Adipose tissue (tissue), 3 donors: ENCODE measurements around the gene KLHDC3. TPM values are rescaled to one million over a fixed set of nuclear protein-coding genes. Genes with fewer than 3 reads are reported as not detected.

Experiments
- polyA plus RNA-seq, 3 donors: library from polyadenylated mRNA; stranded (reverse); fragments of 200-250 nt; gene quantifications; one replicate each; pipeline ENCODE4 v1.2.3, GENCODE V29; 2013
- donor health status: healthy with polysubstance abuse.
- donor health status: Bipolar disorder and iron deficiency.
- donor health status: healthy.

Gene KLHDC3
- polyA plus RNA-seq, 3 donors = 44.6 to 108 (median 70.5) TPM

Other genes with a start within 250 kb of the KLHDC3 start
- gene BICRAL, start 232.2 kb upstream of the KLHDC3 start, polyA plus RNA-seq = 1 to 10 TPM; 3.5 to 6.3 (median 4.5) TPM
- gene RPL7L1, start 134.6 kb upstream of the KLHDC3 start, polyA plus RNA-seq = 10 to 100 TPM; 26.1 to 68.6 (median 54.1) TPM
- gene PTCRA, start 98.2 kb upstream of the KLHDC3 start, polyA plus RNA-seq = under 1 TPM in 1 of 3 donors, not detected in 2; 0.15 TPM
- 10 to 100 TPM; 19.9 to 61.0 (median 23.6) TPM for gene CNPY3, start 84.8 kb upstream of the KLHDC3 start, polyA plus RNA-seq
- gene GNMT, start 53.5 kb upstream of the KLHDC3 start, polyA plus RNA-seq = 100 to 1,000 TPM in 1 of 3 donors, 1 to 10 TPM in 1, under 1 TPM in 1; 0.34 to 267 (median 6.0) TPM
- gene PEX6, start 35.1 kb upstream of the KLHDC3 start, polyA plus RNA-seq = 10 to 100 TPM; 11.4 to 21.5 (median 15.0) TPM
- gene PPP2R5D, start 29.7 kb upstream of the KLHDC3 start, polyA plus RNA-seq = 10 to 100 TPM; 17.5 to 31.5 (median 24.2) TPM
- 10 to 100 TPM; 39.7 to 90.3 (median 73.0) TPM for gene MEA1, start 303 bp upstream of the KLHDC3 start, polyA plus RNA-seq
- gene RRP36, start 7.4 kb downstream of the KLHDC3 start, polyA plus RNA-seq = 10 to 100 TPM; 26.4 to 41.3 (median 29.9) TPM
- 1 to 10 TPM; 8.9 to 9.6 (median 9.3) TPM for gene CUL7, start 39.6 kb downstream of the KLHDC3 start, polyA plus RNA-seq
- gene MRPL2, start 45.2 kb downstream of the KLHDC3 start, polyA plus RNA-seq = 10 to 100 TPM; 43.6 to 77.5 (median 55.8) TPM
- gene KLC4, start 45.4 kb downstream of the KLHDC3 start, polyA plus RNA-seq = 10 to 100 TPM; 15.1 to 25.6 (median 17.8) TPM
- 10 to 100 TPM in 2 of 3 donors, 1 to 10 TPM in 1; 6.6 to 15.7 (median 11.2) TPM for gene PTK7, start 62.1 kb downstream of the KLHDC3 start, polyA plus RNA-seq
- gene SRF, start 157.0 kb downstream of the KLHDC3 start, polyA plus RNA-seq = 10 to 100 TPM; 12.1 to 57.9 (median 29.9) TPM
- 10 to 100 TPM; 11.0 to 40.8 (median 20.4) TPM for gene CUL9, start 167.9 kb downstream of the KLHDC3 start, polyA plus RNA-seq
- 100 to 1,000 TPM in 2 of 3 donors, 10 to 100 TPM in 1; 95.0 to 136 (median 107) TPM for gene DNPH1, start 215.2 kb downstream of the KLHDC3 start, polyA plus RNA-seq
- under 1 TPM in 2 of 3 donors, not detected in 1; 0.01 to 0.10 TPM for gene TTBK1, start 229.2 kb downstream of the KLHDC3 start, polyA plus RNA-seq